Superior temporal gyrus (tissue), 1 donor: Measurements from ENCODE around the gene MGAT4B.
"Not testable (repeated sequence)": the region's sequence is repeated elsewhere in the genome, so short reads cannot be mapped to it uniquely, and the experiment has no call there.

Source experiments
- DNase-seq: peaks from one replicate; pipeline ENCODE4 v3.0.0-alpha.2; 2016; ENCODE audit errors: extremely low spot score

Gene MGAT4B

DNA sequence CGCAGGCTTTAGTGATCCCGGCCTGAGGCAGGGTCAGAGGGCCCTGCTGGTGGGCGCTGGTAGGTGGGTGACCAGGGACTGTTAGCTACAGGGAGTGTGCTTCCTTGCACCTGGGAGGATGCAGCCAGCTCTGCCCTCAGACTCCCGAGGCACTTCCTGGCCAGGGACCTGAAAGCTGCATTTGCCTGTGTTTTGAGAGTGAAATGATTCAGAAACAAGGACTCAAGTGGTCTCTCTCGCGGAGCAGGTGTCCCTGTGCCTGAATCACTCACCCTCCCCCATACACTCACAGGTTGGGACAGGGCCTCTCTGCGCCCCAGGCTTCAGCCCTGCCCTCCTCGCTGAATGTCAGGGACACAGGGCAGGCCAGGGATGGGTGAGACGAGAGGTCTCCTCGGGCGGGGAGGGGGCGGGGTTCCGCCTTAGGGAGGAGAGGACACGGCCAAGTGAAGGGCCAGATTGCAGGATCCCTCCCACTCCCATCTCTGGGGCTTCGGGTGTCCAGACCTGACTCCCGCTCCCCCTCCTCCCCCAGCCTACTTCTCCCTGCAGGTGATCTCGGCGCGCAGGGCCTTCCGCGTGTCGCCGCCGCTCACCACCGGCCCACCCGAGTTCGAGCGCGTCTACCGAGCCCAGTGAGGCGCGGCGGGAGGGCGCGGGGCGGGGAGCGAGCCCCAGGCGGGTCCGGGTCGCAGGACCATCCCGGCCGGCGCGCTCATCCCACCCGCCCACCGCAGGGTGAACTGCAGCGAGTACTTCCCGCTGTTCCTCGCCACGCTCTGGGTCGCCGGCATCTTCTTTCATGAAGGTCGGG lies 11.4 kb downstream of the MGAT4B start:
- no peak for DNase-seq

DNA sequence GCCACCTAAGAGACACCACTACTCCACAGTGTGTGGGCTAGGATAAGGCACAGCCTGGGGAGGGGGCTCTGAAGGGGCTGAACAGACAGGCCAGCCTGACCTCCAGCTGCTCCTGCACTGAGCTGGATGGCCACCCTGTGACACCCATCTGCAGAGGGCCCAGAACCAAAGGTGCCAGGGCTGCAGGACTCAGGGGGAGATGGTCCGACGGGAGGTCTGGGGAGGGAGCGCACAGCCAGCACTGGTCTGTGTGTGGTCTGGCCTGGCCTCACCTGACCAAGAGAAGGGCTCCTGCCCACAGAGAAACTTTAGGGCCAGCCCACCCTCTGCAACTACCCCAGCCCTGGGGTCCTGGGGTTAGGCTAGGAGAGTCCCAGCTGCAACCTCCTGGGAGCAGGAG lies 12.1 kb downstream of the MGAT4B start:
- no peak for DNase-seq

DNA sequence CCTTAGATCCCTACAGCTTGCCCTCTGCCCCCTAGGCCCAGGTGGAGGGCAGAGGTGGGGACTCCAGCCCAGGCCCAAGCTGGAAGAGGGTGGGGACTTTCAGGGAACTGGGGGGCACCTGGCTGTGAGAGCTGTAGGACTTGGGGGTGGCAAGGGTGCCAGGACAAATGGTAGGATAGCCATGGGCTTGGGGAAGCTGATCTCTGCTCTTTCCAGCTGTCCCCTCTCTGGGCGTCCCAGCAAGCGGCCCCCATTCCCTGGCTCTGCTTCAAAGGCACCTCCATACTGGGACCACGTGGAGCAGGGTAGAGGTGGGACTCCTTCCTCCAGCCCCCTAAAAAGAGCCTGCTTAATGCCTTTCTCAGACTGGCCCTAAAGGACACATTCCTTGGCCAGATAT lies 12.5 kb downstream of the MGAT4B start:
- DNase-seq, result no peak

GRCh38 chr5:179793468-179794139 lies 13.1 kb downstream of the MGAT4B start, which contains the start of gene LTC4S:
LTC4S (plus strand) TSS chr5:179793986; CDS start chr5:179794081, 95 bp downstream.
- no peak for DNase-seq

DNA sequence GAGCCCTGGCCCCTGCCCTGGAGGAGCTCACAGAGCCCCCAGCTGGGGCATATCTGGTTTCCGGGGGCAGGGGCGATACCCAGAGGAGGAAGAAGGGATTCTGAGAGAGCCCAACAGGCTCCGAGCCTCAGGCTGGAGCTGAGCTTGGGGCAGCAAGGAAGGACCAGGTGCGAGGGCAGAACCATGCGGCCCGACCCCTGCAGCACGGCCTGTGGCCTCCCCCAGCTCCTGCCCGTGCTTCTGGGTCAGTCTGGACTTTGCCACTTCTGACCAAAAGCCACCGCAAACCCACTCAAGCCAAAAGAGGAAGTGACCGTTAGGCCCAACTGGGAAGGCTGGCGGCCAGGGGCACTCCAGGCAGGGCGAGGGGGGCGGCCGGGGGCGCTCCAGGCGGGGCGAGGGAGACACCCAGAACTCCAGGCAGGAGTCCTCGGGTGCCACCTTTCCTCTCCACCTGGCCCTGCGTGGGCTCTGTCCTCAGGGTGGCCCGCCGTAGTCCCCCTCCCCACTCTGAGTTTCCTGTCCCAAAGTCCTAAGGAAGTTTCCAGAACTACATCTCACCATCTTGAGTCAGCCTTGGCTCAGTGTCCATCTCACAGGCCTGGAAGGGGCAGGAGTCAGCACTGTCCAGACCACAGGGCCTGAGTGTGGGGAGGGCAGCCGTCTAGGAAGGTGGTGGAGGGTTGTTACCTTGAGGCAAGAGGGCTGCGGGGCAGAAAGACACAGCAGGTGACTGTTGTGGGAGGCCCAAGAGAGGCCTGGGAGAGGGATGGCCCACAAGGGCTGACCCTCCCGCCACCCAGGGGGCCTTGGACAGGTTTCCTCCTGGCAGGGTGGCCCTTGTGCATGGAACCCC lies 13.8 kb downstream of the MGAT4B start:
- no peak for DNase-seq

DNA sequence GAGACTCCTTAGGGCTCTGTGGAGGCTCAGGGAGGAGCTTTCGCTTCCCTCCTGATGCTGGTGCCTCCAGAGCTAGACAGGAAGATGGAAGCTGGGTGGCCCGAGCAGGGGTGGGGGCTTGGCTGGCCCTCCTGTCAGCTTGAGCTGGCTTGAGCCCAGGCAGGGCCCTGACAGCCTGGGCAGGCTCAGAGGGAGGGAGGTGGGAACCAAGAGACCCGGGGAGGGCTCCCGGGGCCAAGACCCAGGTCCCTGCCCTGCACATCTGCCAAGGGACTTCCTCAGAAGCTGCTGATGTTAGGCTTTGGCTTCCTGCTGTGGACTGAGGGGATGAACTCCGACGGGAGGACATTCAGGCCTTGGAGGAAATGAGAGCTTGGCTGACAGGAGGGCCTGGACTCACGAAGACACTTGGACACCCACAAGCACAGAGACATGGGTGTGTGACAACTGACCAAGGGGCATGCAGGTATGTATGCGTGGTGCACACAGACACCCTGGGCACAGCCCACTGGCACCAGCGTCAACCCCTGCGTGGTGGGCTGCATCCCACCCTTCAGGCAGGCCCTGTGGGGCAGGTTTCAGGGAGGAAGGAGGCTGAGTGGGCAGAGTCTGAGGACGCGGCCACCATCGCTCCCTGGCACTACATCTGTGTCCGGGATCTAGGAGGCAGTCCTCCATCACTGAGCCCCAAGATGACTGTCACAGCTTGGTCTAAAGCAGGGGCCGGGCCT lies 14.6 kb downstream of the MGAT4B start:
- no peak for DNase-seq

GRCh38 chr5:179789278-179789677 lies 17.4 kb downstream of the MGAT4B start:
- not testable (repeated sequence) for DNase-seq

DNA sequence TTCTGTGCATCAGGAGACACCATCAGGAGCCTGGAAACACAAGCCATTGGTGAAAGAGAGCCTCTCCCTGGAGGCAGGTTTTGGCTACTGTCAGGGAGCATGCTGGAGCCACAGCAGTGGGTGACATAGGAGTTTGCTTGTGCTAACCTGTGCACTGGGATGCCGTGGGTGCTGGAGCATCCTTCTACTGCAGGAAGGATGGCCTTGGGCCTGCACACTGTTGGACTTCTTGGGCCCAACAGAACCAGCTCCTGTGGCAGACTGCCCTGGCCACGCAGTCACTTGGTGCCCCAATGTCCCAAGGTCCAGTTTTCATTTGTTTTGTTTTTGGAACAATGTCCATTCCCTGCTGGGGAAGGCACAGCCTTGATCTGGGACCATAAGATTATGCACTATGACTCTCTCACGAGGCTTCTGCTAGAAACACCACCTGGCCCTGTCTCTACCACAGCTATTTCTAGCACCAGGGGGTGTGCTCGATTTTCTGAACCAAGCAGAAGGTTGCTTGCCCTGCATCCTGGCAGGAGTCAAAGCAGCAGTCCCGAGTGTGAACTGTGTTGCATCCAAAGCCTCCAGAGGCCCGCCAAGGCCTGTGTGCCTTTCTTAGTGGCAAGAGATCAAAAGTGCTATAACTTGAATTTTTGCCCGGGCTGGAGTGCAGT lies 18.3 kb downstream of the MGAT4B start:
- no peak for DNase-seq

DNA sequence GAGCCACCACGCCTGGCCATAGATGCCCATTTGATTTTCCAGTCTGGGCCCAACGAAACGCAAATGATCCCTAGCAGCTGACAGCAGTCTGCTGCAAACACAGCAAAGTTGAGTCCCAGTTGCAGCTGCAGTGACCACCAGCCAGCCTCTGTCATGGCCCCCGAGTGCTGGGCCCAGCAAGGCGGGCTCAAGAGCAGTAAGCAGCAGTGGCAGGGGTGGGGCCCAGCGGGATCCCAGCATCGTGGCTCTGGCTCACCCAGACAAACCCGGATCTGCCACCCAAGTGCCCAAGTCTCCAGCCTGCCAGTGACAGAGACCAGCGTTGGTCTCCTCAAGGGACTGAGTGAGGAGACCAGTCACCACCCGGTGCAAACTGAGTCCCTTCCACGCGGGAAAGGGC lies 19.8 kb downstream of the MGAT4B start:
- no peak for DNase-seq

DNA sequence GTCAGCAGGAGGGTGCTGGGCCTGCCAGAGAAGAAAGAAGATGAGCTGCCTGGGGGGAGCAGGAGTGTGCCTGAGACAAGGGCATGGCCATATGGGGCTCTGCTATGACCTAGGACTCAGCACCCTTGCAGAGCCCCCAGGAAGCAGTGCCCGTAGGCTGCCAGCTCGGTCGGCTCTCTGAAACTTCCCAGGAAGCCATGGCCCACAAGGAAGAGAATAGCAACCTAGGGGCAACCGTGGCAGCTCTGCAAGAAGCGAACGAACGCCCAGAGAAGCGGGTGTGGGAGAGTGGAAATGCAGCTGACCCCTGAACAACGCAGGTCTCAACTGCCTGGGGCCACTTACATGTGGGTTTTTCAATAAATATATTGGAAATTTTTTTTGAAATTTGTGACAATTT lies 23.5 kb downstream of the MGAT4B start:
- no peak for DNase-seq

DNA sequence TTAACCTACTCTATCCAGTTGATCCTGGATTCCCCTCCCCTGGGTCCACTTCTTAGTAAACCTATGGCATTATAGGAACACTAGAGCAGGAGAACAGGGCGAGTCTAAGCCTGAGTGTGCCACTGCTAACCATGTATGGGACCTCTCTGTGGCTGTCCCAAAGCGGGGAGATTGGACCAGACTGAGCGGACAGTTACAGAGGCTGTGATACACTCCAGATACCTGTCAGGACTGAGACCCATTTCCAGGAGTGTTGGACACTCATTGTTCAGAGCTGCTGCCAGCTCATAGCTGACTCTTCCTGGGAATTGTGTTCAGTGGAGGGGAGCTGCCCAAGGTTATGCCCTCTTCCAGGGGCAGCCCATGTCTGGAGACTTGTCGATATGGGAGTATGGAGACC lies 24.8 kb downstream of the MGAT4B start:
- no peak for DNase-seq

GRCh38 chr5:179780362-179780761 lies 26.3 kb downstream of the MGAT4B start:
- no peak for DNase-seq

GRCh38 chr5:179779826-179780225 lies 26.8 kb downstream of the MGAT4B start:
- no peak for DNase-seq

- no peak for DNase-seq
These were observed 28.1 kb downstream of the MGAT4B start for GRCh38 chr5:179778591-179778990.

DNA sequence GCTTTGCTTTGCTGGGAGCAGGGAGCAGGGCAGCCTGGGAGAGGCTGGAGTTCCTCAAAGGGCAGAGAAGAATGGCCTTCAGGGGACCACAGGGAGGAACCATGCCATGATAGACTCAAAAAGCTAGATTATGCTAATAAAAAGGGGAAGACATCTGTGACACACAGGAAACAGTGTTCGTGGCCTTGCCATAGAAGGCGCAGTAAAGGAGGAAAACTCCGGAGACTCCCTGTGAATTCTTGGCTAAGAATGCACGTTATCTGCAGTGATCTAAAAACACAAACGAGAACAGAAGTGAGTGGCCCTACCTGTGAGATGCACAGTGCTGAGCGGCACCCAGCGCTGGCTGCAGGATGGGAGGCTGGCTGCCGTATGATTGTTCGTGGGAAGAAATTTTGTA lies 28.8 kb downstream of the MGAT4B start:
- DNase-seq, result no peak

- DNase-seq, result no peak
These were observed 29.2 kb downstream of the MGAT4B start for GRCh38 chr5:179777456-179777855.

DNA sequence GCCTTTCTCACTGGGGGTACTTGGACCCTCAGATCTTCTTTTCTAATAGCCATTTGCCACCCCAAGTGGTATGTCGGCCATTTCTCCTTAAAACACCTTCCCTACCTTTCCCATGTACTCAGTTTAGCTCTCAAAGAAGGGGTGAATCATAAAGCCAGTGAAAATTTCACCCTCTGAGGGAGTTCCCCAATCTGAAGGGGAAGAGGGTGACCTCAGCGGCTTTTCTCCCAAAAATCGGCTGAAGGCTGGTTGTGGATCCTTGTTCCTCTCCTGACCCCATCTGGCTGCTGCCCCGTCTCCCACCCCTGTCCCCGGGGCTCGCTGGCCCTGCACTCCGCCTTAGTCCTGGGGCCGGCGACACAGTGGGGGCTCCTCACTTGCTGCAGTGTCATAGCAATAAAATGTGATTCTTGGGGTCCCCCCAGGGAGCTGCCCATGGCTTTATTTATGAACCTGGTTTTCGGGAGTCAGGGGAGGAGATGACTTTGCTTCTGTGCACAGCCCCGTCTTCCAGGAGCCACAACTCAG lies 30.2 kb downstream of the MGAT4B start:
- DNase-seq, result no peak

DNA sequence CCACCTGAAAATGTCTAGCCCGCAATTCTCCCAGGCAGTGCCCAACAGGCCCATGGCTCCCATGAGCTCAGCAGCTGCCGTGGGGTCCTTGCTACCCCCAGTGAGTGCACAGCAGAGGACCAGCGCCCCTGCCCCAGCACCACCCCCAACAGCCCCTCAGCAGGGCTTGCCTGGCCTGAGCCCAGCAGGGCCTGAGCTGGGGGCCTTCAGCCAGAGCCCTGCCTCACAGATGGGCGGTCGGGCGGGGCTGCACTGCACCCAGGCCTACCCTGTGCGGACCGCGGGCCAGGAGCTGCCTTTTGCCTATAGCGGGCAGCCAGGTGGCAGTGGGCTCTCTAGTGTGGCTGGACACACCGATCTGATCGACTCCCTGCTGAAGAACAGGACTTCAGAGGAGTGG lies 32.2 kb downstream of the MGAT4B start:
- DNase-seq, result no peak

GRCh38 chr5:179773686-179774040 lies 33.0 kb downstream of the MGAT4B start:
- DNase-seq, result no peak

DNA sequence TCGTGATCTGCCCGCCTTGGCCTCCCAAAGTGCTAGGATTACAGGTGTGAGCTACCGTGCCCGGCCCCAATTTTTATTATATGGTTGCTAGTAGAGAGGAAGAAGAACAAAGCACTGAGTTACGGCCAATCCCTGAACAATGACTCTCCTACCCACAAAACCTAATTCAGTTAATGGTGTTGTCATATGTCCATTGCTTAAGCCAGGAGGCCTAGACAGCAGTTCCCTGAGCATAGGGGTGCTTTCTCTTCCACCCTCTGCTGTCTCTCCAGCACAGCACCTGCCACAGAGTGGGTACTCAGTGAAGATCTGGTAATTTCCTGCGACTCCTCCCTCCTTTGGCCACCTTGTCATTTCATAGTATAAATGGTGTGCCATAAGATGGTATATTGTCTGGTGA lies 34.3 kb downstream of the MGAT4B start:
- no peak for DNase-seq

GRCh38 chr5:179771311-179771895 lies 35.3 kb downstream of the MGAT4B start:
- DNase-seq, result no peak
